Measurements from ENCODE around the gene ZNF831.

The ZNF831 gene

GRCh38 chr20:59300333-59301081 lies 136.9 kb downstream of the ZNF831 start, which contains the start of gene EDN3:
Gene EDN3 (plus strand): TSS chr20:59300611. CDS start chr20:59300813, 202 bp downstream.
- no peak within 1 kb of the TSS for H3K27ac ChIP-seq (replicated peaks)
- H3K27me3 ChIP-seq (ENCODE audit: insufficient read depth, poor library complexity, severe bottlenecking): peaks cover 3% of the 10 kb centered on the region
- no peak for DNase-seq (ENCODE audit: low read depth in 1 of 2, low spot score in 1 of 2)
- TF ChIP-seq POLR2AphosphoS5 (IDR thresholded peaks at IDR 0.05; ENCODE audit: low read depth) (no peak), SPI1 (IDR thresholded peaks at IDR 0.05; ENCODE audit: borderline replicate concordance, low read depth) (no peak), REST (IDR thresholded peaks at IDR 0.05; ENCODE audit: insufficient replicate concordance, low read depth) (no peak), GABPA (IDR thresholded peaks at IDR 0.05; ENCODE audit: low read depth) (no peak), CTCF (IDR thresholded peaks at IDR 0.05; ENCODE audit: insufficient read depth, low read length) (no peak)
- no peak within 1 kb of the TSS for H3K4me3 ChIP-seq (replicated peaks; ENCODE audit: insufficient read depth, low read length)

GRCh38 chr20:59301343-59302007 lies 137.9 kb downstream of the ZNF831 start:
- Histone ChIP-seq H3K4me3 (replicated peaks; ENCODE audit: insufficient read depth, low read length) (no peak overlapping the region), H3K27ac (replicated peaks) (no peak overlapping the region), H3K27me3 (ENCODE audit: insufficient read depth, poor library complexity, severe bottlenecking) (peaks cover 3% of the 10 kb centered on the region)
- TF ChIP-seq GABPA (IDR thresholded peaks at IDR 0.05; ENCODE audit: low read depth): no peak
- TF ChIP-seq SPI1 (IDR thresholded peaks at IDR 0.05; ENCODE audit: borderline replicate concordance, low read depth): no peak
- no peak for TF ChIP-seq REST (IDR thresholded peaks at IDR 0.05; ENCODE audit: insufficient replicate concordance, low read depth)
- TF ChIP-seq POLR2AphosphoS5 (IDR thresholded peaks at IDR 0.05; ENCODE audit: low read depth): no peak
- no peak for TF ChIP-seq CTCF (IDR thresholded peaks at IDR 0.05; ENCODE audit: insufficient read depth, low read length)
- no peak for DNase-seq (ENCODE audit: low read depth in 1 of 2, low spot score in 1 of 2)

- DNase-seq (ENCODE audit: low read depth in 1 of 2, low spot score in 1 of 2): no peak
- Histone ChIP-seq H3K4me3 (replicated peaks; ENCODE audit: insufficient read depth, low read length) (no peak overlapping the region), H3K27ac (replicated peaks) (no peak overlapping the region), H3K27me3 (ENCODE audit: insufficient read depth, poor library complexity, severe bottlenecking) (no peaks in the 10 kb centered on the region)
- TF ChIP-seq SPI1 (IDR thresholded peaks at IDR 0.05; ENCODE audit: borderline replicate concordance, low read depth) (no peak), POLR2AphosphoS5 (IDR thresholded peaks at IDR 0.05; ENCODE audit: low read depth) (no peak), GABPA (IDR thresholded peaks at IDR 0.05; ENCODE audit: low read depth) (no peak), REST (IDR thresholded peaks at IDR 0.05; ENCODE audit: insufficient replicate concordance, low read depth) (no peak), CTCF (IDR thresholded peaks at IDR 0.05; ENCODE audit: insufficient read depth, low read length) (no peak)
These were observed 142.5 kb downstream of the ZNF831 start for GRCh38 chr20:59305908-59306655.

Data from HL-60 (cell line).